HCT116 (cell line): Measurements from ENCODE around the gene HSPG2. TPM values are rescaled to one million over a fixed set of nuclear protein-coding genes. Genes with fewer than 3 reads are reported as not detected.

ENCODE experiments used
- ATAC-seq: fragments of 200-7000 bp; cut with Tn5 transposase; 2 replicates; pipeline ENCODE4 v1.9.1; 2020; ENCODE audit warnings: mild to moderate bottlenecking, moderate library complexity
- BruUV-seq: library from RNA; stranded (reverse); fragments of 400-500 nt; replicated peaks from 2 replicates; lab custom pipeline; 2021; lab: Mats Ljungman, UMichigan
- CTCF ChIA-PET: fragments of 300-600 bp; sonication (Branson Sonifier 250); formaldehyde crosslinking; loops from one replicate; lab custom pipeline; 2021; ENCODE audit warnings: antibody characterized with exemption; lab: Charles Lee
- POLR2A ChIA-PET: fragments of 300-600, 350-600 bp; sonication (Branson Sonifier 250); formaldehyde crosslinking; loops from one replicate; lab custom pipeline; 2021; ENCODE audit warnings: antibody characterized with exemption; lab: Charles Lee
- RAD21 ChIA-PET, 2 experiments: fragments of 300-600 bp; sonication (Branson Sonifier 250); formaldehyde crosslinking; loops; one replicate each; lab custom pipeline; 2023; ENCODE audit warnings: low total read pairs in 2 of 2; ENCODE audit not compliant: uncharacterized antibody in 2 of 2, unreplicated experiment in 2 of 2, low non-redundant PET in 1 of 2; lab: Charles Lee
- DNase-seq: peaks from one replicate; pipeline ENCODE4 v3.0.0-alpha.2; 2010; ENCODE audit warnings: low read depth, low spot score
- H2AFZ ChIP-seq: fragments of 200-600 bp; shearing (Covaris generic), sonication (generic); 2 replicates; pipeline ENCODE4 v1.6.1; 2017; ENCODE audit warnings: low read depth, mixed run types, mixed read lengths, antibody characterized with exemption, low read length; ENCODE audit not compliant: poor library complexity, severe bottlenecking
- H3K27ac ChIP-seq: 2 replicates; pipeline ENCODE4 v1.5.1; 2012; ENCODE audit warnings: low read depth, low read length
- H3K27me3 ChIP-seq: fragments of 200-600 bp; sonication (generic); 2 replicates; pipeline ENCODE4 v1.6.1; 2016; ENCODE audit warnings: mixed run types, low read length, mixed read lengths; ENCODE audit not compliant: insufficient read depth
- H3K36me3 ChIP-seq, 2 experiments: fragments of 200-500 bp in 1 of 2; fragments of 200-600 bp in 1 of 2; sonication (Bioruptor generic) in 1 of 2; sonication (generic) in 1 of 2; 2 replicates each; pipeline versions ENCODE4 v1.5.1 to v1.6.1; 2014 to 2016; ENCODE audit warnings: low read length in 2 of 2, inconsistent platforms in 1 of 2, mixed read lengths in 1 of 2, mixed run types in 1 of 2; ENCODE audit not compliant: insufficient read depth in 2 of 2, control insufficient read depth in 1 of 2
- H3K4me1 ChIP-seq, 2 experiments: fragments of 200-600 bp in 1 of 2; sonication (generic) in 1 of 2; 2 replicates each; pipeline versions ENCODE4 v1.5.1 to v1.6.1; 2012 to 2017; ENCODE audit warnings: low read length in 2 of 2, inconsistent platforms in 1 of 2, mild to moderate bottlenecking in 1 of 2, mixed read lengths in 1 of 2, mixed run types in 1 of 2, moderate library complexity in 1 of 2; ENCODE audit not compliant: insufficient read depth in 2 of 2, control insufficient read depth in 1 of 2
- H3K4me2 ChIP-seq: fragments of 200-600 bp; sonication (generic); 2 replicates; pipeline ENCODE4 v1.6.1; 2017; ENCODE audit warnings: mixed run types, low read length, mixed read lengths
- H3K4me3 ChIP-seq, 2 experiments: fragments of 200-600 bp in 1 of 2; sonication (generic) in 1 of 2; replicated peaks in 1 of 2; 2 replicates each; pipeline ENCODE4 v1.5.1; 2011 to 2016; ENCODE audit warnings: low read length in 2 of 2, control low read depth in 1 of 2, low read depth in 1 of 2, mild to moderate bottlenecking in 1 of 2, mixed read lengths in 1 of 2, mixed run types in 1 of 2
- H3K79me2 ChIP-seq: fragments of 200-600 bp; sonication (generic); 2 replicates; pipeline ENCODE4 v1.6.1; 2017; ENCODE audit warnings: mild to moderate bottlenecking, mixed run types, low read length, moderate library complexity, mixed read lengths; ENCODE audit not compliant: insufficient read depth
- H3K9ac ChIP-seq: fragments of 200-600 bp; sonication (generic); 2 replicates; pipeline ENCODE4 v1.6.1; 2016; ENCODE audit warnings: low read length, mixed read lengths
- H3K9me2 ChIP-seq: fragments of 200-600 bp; sonication (generic), shearing (Covaris generic); 2 replicates; pipeline ENCODE4 v1.6.1; 2017; ENCODE audit warnings: mixed run types, mild to moderate bottlenecking, moderate library complexity; ENCODE audit not compliant: insufficient read depth
- H3K9me3 ChIP-seq, 2 experiments: fragments of 200-500 bp in 1 of 2; fragments of 200-600 bp in 1 of 2; sonication (Bioruptor generic) in 1 of 2; sonication (generic) in 1 of 2; 2 replicates each; pipeline ENCODE4 v1.6.1; 2014 to 2017; ENCODE audit warnings: low read length in 2 of 2, mixed read lengths in 2 of 2, inconsistent platforms in 1 of 2, low read depth in 1 of 2, mild to moderate bottlenecking in 1 of 2, mixed run types in 1 of 2, moderate library complexity in 1 of 2; ENCODE audit not compliant: control insufficient read depth in 1 of 2, insufficient read depth in 1 of 2
- H4K20me1 ChIP-seq: fragments of 200-600 bp; sonication (generic), shearing (Covaris generic); 2 replicates; pipeline ENCODE4 v1.6.1; 2017; ENCODE audit warnings: mixed run types, mild to moderate bottlenecking, moderate library complexity; ENCODE audit not compliant: insufficient read depth
- ATF3 ChIP-seq: IDR thresholded peaks from 2 replicates; pipeline ENCODE4 v1.6.1; 2012
- CBX3 ChIP-seq: IDR thresholded peaks from 2 replicates; pipeline ENCODE4 v1.6.1; 2012; ENCODE audit warnings: low read depth
- CEBPB ChIP-seq: IDR thresholded peaks from 2 replicates; pipeline ENCODE4 v1.6.1; 2012; ENCODE audit warnings: low read depth
- EGR1 ChIP-seq: IDR thresholded peaks from 2 replicates; pipeline ENCODE4 v1.6.1; 2012; ENCODE audit warnings: low read depth
- EZH2 ChIP-seq: fragments of 200-600 bp; sonication (generic); IDR thresholded peaks from 2 replicates; pipeline ENCODE4 v1.6.1; 2017; ENCODE audit warnings: antibody characterized with exemption, mixed run types
- FOSL1 ChIP-seq: IDR thresholded peaks from 2 replicates; pipeline ENCODE4 v1.6.1; 2012; ENCODE audit warnings: low read depth
- REST ChIP-seq: IDR thresholded peaks from 2 replicates; pipeline ENCODE4 v1.6.1; 2012; ENCODE audit warnings: low read depth
- SIN3A ChIP-seq: IDR thresholded peaks from 2 replicates; pipeline ENCODE4 v1.6.1; 2012; ENCODE audit warnings: low read depth
- SP1 ChIP-seq: IDR thresholded peaks from 2 replicates; pipeline ENCODE4 v1.6.1; 2012; ENCODE audit warnings: low read depth
- TCF7L2 ChIP-seq: IDR thresholded peaks from 2 replicates; pipeline ENCODE4 v1.7.0; 2011; ENCODE audit warnings: borderline replicate concordance, inconsistent platforms; ENCODE audit not compliant: insufficient read depth, insufficient read length; ENCODE audit errors: extremely low read depth
- ZBTB33 ChIP-seq: IDR thresholded peaks from 2 replicates; pipeline ENCODE4 v1.6.1; 2011; ENCODE audit warnings: mild to moderate bottlenecking, low read length, moderate library complexity; ENCODE audit not compliant: insufficient replicate concordance; ENCODE audit errors: extremely low read depth
- intact Hi-C: fragments of 100-400 bp; cut with micrococcal nuclease; formaldehyde crosslinking; loops from 2 replicates; pipeline ENCODE4 v1.10.0; 2022
- total RNA-seq: library from RNA; stranded (reverse); gene quantifications from one replicate; pipeline ENCODE4 v1.2.1, GENCODE V29; 2021; ENCODE audit not compliant: unreplicated experiment

Gene HSPG2
- total RNA-seq, 1 experiment from 2014 or later: 55.7 TPM

DNA sequence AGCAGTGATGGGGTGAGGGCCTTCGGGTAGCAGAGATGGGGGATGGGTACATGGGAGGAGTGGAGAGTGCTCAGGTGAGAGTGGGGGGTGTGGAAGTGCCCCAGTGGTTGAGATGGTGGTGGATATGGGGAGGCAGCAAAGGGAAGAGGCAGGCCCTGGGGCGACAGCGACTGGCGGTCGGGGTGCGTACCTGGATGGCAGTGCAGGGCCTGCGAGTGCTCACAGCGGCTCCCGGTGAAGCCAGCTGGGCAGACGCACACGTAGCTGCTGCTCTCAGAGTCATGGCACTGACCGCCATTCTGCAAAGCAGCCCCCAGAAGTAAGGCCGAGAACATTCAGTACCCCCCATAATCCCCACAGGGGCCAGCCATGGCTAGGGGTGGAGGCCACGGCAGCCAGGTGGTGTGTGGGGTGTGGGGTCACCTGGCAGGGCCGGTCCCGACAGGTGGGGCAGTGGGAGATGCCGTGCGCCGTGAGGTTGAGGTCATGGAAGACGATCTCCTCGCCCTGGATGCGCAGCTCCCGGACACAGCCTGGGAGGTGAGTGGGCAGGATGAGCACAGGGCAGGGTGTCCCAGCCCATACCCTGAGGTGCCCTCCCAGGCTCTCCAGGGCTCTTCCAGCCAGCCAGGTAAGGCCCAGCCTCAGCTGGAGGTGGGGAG is 106.2 kb downstream of the HSPG2 start:
- CTCF ChIA-PET: no interaction called here
- H3K27ac ChIP-seq: no peak overlapping the region
- H3K9me3 ChIP-seq: peaks cover 0 to 5% of the 10 kb centered on the region in 2 experiments; a peak in 1 of 4 replicates
- ATAC-seq: no peak
- RAD21 ChIA-PET: no interaction called here
- no peak for DNase-seq
- BruUV-seq: no TSS peak
- H3K27me3 ChIP-seq: no peaks in the 10 kb centered on the region
- H3K36me3 ChIP-seq: peaks cover 0 to 8% of the 10 kb centered on the region in 2 experiments; a peak in 3 of 4 replicates
- H3K9me2 ChIP-seq: no peaks in the 10 kb centered on the region
- H3K4me3 ChIP-seq: no peak overlapping the region
- H4K20me1 ChIP-seq: no peaks in the 10 kb centered on the region
- H3K4me2 ChIP-seq: no peak overlapping the region
- POLR2A ChIA-PET: no interaction called here
- H3K79me2 ChIP-seq: no peaks in the 10 kb centered on the region
- intact Hi-C loops: no loop called here
- no peaks in the 10 kb centered on the region for H3K4me1 ChIP-seq
- no peak overlapping the region for H3K9ac ChIP-seq
- H2AFZ ChIP-seq: no peak overlapping the region
- no peak for TF ChIP-seq CEBPB
- no peak for TF ChIP-seq ZBTB33
- no peak for TF ChIP-seq EGR1
- no peak for TF ChIP-seq SIN3A
- no peak for TF ChIP-seq ATF3
- no peak for TF ChIP-seq SP1
- no peak for TF ChIP-seq EZH2
- no peak for TF ChIP-seq CBX3
- no peak for TF ChIP-seq REST
- TF ChIP-seq TCF7L2: no peak
- no peak for TF ChIP-seq FOSL1
